GM10266 (cell line): ENCODE results near the gene MT1HL1.
A peak's percentile ranks its signal among the peaks of the same experiment; 100 is the strongest.

Source experiments
- DNase-seq: peaks from one replicate; pipeline ENCODE4 v3.0.0; 2012; ENCODE audit errors: extremely low spot score
- CTCF ChIP-seq: IDR thresholded peaks from 2 replicates; pipeline ENCODE4 v1.5.1; 2012; ENCODE audit warnings: mild to moderate bottlenecking, low read depth; ENCODE audit not compliant: control insufficient read depth, insufficient read depth; ENCODE audit errors: missing control alignments

Gene MT1HL1

DNA sequence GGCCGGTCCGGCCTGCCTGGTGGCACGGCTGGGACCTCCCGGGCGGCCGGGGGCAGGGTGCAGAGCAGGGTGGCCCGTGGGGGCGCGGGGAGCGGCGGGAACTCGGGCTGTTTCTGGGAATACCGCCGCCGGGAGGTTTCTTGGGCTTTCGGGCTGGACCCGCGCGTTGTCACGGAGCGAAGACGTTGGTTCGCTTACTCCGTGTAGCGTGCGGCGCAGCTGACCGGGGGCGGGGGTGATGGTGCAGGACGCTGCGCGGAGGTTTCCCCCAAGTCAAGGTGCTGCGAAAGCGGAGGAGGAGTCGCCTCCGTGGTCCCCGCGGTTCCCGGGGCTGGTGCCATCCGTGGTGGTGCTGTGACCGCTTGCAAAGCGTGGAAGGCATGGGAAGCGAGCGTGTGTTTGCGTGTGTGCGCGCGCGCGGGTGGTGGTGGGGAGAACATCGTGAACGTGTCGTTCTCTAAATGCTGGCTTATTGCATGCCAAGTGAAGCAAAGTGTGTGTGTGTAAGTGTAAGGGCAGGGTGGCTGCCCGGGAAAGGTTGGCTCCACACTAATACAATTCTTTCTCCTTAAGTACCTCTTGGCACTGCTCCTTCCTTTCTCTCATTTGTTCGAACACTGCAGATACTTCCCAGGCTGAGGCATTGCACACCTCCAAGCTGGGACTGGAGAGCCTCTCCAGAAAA is 38.8 kb upstream of the MT1HL1 start:
- DNase-seq = no peak
- no peak for TF ChIP-seq CTCF

GRCh38 chr1:237042526-237042891 is 38.3 kb upstream of the MT1HL1 start:
- TF ChIP-seq CTCF = no peak
- no peak for DNase-seq

DNA sequence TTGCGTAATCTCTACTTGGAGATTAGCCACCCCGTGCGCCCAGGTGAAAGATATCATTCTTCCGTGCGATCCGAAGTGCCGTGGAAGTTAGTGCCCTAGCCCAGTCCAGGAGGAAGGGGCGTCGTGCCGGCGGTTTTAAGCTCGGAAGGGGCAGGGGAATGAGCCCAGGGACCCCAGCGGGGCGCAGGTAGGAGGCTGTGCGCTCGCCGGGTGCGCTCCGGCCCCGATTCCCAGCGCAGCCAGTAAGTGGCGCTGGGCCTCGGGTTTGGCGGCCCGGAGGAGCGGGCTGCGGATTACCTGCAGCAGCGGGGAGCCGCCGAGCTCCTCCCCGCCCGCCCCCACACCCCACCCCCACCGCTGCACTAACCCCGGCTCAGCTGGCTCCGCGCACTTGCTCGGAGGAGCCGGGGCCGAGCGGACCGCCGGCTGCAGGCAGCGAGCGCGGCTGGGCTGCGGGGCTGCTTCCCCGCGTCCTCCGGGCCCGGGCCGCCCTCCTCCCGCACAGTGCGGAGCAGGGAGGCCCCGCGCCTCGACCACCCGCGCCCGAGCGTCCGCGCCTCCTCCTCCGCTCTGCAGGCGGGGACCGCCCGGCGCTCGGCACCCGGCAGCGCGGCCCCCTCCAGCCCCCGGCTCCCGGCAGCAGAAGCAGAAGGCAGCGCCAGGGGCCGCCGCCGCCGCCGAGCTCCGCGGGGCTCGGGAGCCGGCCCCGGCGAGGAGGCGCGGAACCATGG is 37.7 kb upstream of the MT1HL1 start, which contains the start of gene RYR2:
TSS of gene RYR2 (plus strand) at position 390 of the 731 bp plus-strand sequence. CDS start at position 728, 338 bp downstream.
- peak; percentile 17 for TF ChIP-seq CTCF
- no peak for DNase-seq

DNA sequence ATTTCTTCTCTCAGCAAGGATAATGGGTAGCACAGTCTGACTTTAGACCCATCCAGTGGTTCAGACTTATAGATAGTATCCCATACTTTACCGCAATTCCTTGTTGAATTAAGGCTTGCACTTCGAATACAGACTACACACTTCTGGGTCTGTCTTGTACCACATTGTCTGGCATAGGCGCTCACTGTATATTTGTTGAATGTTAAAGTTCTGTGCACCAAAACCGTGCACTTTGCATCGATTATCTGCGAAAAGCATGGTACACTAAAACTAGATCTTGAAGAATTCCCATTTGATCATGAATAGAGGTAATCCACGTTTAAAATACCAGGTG is 37.2 kb upstream of the MT1HL1 start:
- TF ChIP-seq CTCF = no peak
- DNase-seq = no peak

- no peak for DNase-seq
- no peak for TF ChIP-seq CTCF
Measured at GRCh38 chr1:237040823-237041222, 36.6 kb upstream of the MT1HL1 start.

- no peak for TF ChIP-seq CTCF
- no peak for DNase-seq
Measured at GRCh38 chr1:237038211-237038610, 34.0 kb upstream of the MT1HL1 start.

- no peak for DNase-seq
- no peak for TF ChIP-seq CTCF
Measured at GRCh38 chr1:237035759-237036158, 31.5 kb upstream of the MT1HL1 start.
